GM23248 (cell line): Measurements from ENCODE around the gene NAV2.

Source experiments
- EZH2 ChIP-seq: fragments of 200-600 bp; sonication (generic); IDR thresholded peaks from 2 replicates; pipeline ENCODE4 v1.6.1; 2018; ENCODE audit warnings: antibody characterized with exemption, mild to moderate bottlenecking; ENCODE audit not compliant: insufficient read depth, poor library complexity, severe bottlenecking
- EZH2phosphoT487 ChIP-seq: fragments of 200-600 bp; sonication (generic); IDR thresholded peaks from 2 replicates; pipeline ENCODE4 v1.6.1; 2018; ENCODE audit warnings: antibody characterized with exemption, moderate library complexity, mild to moderate bottlenecking, low read depth; ENCODE audit not compliant: insufficient read depth

DNA sequence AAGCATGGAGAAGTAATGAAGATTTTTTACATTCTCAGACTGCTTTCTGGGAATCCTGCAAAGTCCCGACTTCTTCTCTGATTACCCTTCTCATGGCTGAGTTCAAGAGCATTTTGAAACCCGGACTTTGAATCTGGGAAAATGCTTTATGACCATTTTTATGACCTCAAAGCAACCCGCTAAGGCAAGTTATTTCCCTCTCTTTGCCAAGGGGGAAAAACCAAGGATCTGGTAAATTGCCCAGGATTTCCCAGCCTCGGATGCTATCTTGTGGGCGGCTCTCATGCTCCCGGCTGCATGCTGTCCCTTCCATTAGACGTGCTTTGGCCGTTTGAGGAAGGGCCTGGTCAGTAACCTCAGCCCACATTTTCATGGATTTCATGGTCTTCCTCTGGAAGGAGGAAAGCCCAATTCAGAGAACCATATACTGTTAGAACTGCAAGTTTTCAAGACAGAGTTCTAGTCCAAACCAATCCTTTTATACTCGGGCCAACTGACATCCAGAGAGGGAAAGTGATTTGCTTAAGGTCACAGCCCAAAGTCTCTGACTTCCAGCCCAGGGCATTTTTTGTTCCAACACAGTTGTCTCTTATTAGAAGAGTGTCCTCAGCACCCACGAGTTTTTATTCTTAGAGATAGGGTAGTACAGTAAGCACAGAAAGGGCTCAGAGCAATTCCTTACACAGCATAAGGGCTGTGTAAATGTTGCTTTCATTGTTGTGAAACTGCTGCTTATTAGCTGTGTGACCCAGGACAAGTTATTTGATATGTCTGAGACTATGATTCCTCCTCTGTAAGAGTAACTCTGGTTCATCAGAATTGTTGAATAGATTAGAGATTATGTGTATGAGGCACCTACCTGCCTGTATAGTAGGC is 77.4 kb downstream of the NAV2 start:
- TF ChIP-seq EZH2 (no peak), EZH2phosphoT487 (no peak)
